Suprapubic skin (tissue), 4 donors: ENCODE results near the gene SOX5.

Experiments
- CTCF ChIP-seq, 2 donors: fragments of 200-600 bp in 1 of 2; fragments of 450-650 bp in 1 of 2; sonication (generic) in 1 of 2; IDR thresholded peaks; one replicate each; pipeline ENCODE4 v1.5.1; 2016 to 2019; ENCODE audit warnings: antibody characterized with exemption in 2 of 2, mild to moderate bottlenecking in 1 of 2, moderate library complexity in 1 of 2
- POLR2A ChIP-seq, 2 donors: fragments of 450-650 bp; IDR thresholded peaks; one replicate each; pipeline ENCODE4 v1.6.1; 2017; ENCODE audit warnings: antibody characterized with exemption in 2 of 2, mild to moderate bottlenecking in 2 of 2, moderate library complexity in 2 of 2
- POLR2AphosphoS5 ChIP-seq, 3 donors: sonication (generic); formaldehyde crosslinking; IDR thresholded peaks; one replicate each; pipeline ENCODE4 v1.6.1; 2017; ENCODE audit warnings: antibody characterized with exemption in 3 of 3

DNA sequence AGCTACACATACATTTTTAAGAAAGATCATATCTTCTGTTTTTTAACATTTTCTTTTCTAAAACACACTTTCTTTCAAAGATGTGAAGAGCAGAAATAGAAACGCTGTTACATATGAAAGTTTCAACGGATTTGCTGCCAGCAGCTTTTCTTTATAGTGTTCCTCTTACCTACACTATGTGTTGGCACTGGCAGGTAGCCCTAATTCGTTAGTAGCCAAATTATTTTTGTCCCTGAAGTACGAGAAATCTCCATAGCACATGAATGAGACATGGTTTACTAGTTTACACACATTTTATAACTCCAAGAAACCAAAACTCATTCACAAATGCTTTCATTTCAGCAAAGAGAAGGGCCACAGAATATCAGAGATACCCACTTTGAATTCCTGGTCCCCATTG is 6.6 kb downstream of the SOX5 start:
- TF ChIP-seq POLR2A (IDR thresholded peaks at IDR 0.05) (no peak), CTCF (IDR thresholded peaks at IDR 0.05) (no peak), POLR2AphosphoS5 (IDR thresholded peaks at IDR 0.05) (no peak)
